Spleen (tissue), 11 donors: ENCODE data around the gene LRBA. TPM values are rescaled to one million over a fixed set of nuclear protein-coding genes. Genes with fewer than 3 reads are reported as not detected.

ENCODE experiments used
- DNase-seq: peaks from one replicate; pipeline ENCODE4 v3.0.0-alpha.2; 2020
- H3K27ac ChIP-seq, 8 donors: fragments of 200-600 bp; sonication (generic) in 7 of 8; 1 replicate in 4 of 8; 2 replicates in 4 of 8; pipeline versions ENCODE4 v1.5.0 to v1.8.0; 2016 to 2021; ENCODE audit warnings: inconsistent platforms in 4 of 8, mild to moderate bottlenecking in 4 of 8, moderate library complexity in 1 of 8
- H3K27me3 ChIP-seq, 7 donors: fragments of 200-600 bp; sonication (generic) in 6 of 7; replicated peaks in 1 of 7; 1 replicate in 4 of 7; 2 replicates in 3 of 7; pipeline versions ENCODE4 v1.5.0 to v1.8.0; 2016 to 2021; ENCODE audit warnings: inconsistent platforms in 3 of 7, mild to moderate bottlenecking in 1 of 7
- H3K36me3 ChIP-seq, 6 donors: fragments of 200-600 bp; sonication (generic) in 5 of 6; 1 replicate in 4 of 6; 2 replicates in 2 of 6; pipeline versions ENCODE4 v1.5.0 to v1.8.0; 2016 to 2021; ENCODE audit warnings: inconsistent platforms in 2 of 6
- H3K4me1 ChIP-seq, 6 donors: fragments of 200-600 bp; sonication (generic) in 5 of 6; 1 replicate in 3 of 6; 2 replicates in 3 of 6; pipeline versions ENCODE4 v1.5.0 to v1.8.0; 2016 to 2021; ENCODE audit warnings: inconsistent platforms in 3 of 6
- H3K4me3 ChIP-seq, 8 donors: fragments of 200-600 bp; sonication (generic) in 7 of 8; 1 replicate in 4 of 8; 2 replicates in 4 of 8; pipeline versions ENCODE4 v1.5.0 to v1.8.0; 2016 to 2021; ENCODE audit warnings: inconsistent platforms in 4 of 8, mild to moderate bottlenecking in 4 of 8, moderate library complexity in 2 of 8
- H3K9me3 ChIP-seq, 8 donors: fragments of 200-600 bp; sonication (generic) in 7 of 8; 1 replicate in 4 of 8; 2 replicates in 4 of 8; pipeline versions ENCODE4 v1.5.0 to v1.8.0; 2016 to 2021; ENCODE audit warnings: inconsistent platforms in 4 of 8
- CTCF ChIP-seq, 11 experiments: fragments of 200-600 bp in 7 of 11; fragments of 450-650 bp in 4 of 11; sonication (generic) in 4 of 11; IDR thresholded peaks in 8 of 11; conservative IDR thresholded peaks in 3 of 11; 1 replicate in 7 of 11; 2 replicates in 4 of 11; pipeline versions ENCODE4 v1.4.0 to v1.8.0; 2016 to 2021; ENCODE audit warnings: antibody characterized with exemption in 11 of 11, inconsistent platforms in 4 of 11, mild to moderate bottlenecking in 1 of 11
- POLR2A ChIP-seq, 3 donors: fragments of 450-650 bp; IDR thresholded peaks; one replicate each; pipeline ENCODE4 v1.5.1; 2017; ENCODE audit warnings: antibody characterized with exemption in 3 of 3, mild to moderate bottlenecking in 1 of 3
- POLR2AphosphoS5 ChIP-seq, 3 donors: sonication (generic); formaldehyde crosslinking; IDR thresholded peaks; one replicate each; pipeline ENCODE4 v1.5.1; 2017; ENCODE audit warnings: antibody characterized with exemption in 3 of 3
- WGBS, 5 donors: extraction: QIAGEN DNeasy Blood & Tissue Kit in 3 of 5; methylation state at CpG; one replicate each; pipeline versions ENCODE4 v1.1.5 to v1.1.7; 2013 to 2018; 5-methylcytosine and 5-hydroxymethylcytosine counted together
- intact Hi-C: fragments of 100-400 bp; cut with DNase I; formaldehyde crosslinking; loops from one replicate; pipeline ENCODE4 v1.15.0; 2023; ENCODE audit warnings: low total_unique reads
- polyA plus RNA-seq, 3 donors: library from polyadenylated mRNA; stranded (reverse); fragments of 200-250 nt; gene quantifications; one replicate each; pipeline ENCODE4 v1.2.1, GENCODE V29; 2013
- total RNA-seq, 7 donors: library from RNA; depleted of rRNA in 3 of 7; stranded (reverse); fragments of >200 nt in 3 of 7; fragmentation: NEBNext Ultra II Directional in 4 of 7; extraction: Animal tissue kit (Norgen Biotek cat#: 25700) in 4 of 7; gene quantifications; one replicate each; pipeline versions ENCODE4 v1.1.0 to v1.2.1, GENCODE V29; 2016 to 2021
- donor health status: healthy with polysubstance abuse.
- donor health status: DM: no; HTN: no; CAD: no; lungs with moderate emphysema.
- donor health status: DM: no; HTN: no; CAD: no.
- donor health status: Bipolar disorder and iron deficiency.
- donor health status: healthy.
- donor health status: DM: no; HTN: no; CAD: no.
- donor health status: DM: yes; HTN: yes; CAD: no.

LRBA gene
- total and polyA plus RNA-seq, 10 donors: 8.2 to 84.9 (median 50.5) TPM

GRCh38 chr4:150948710-150949109 is 66.4 kb downstream of the LRBA start:
- H3K9me3 ChIP-seq: peaks cover 0 to 7% (median 0%) of the 10 kb centered on the region in 8 donors
- H3K36me3 ChIP-seq: no peaks in the 10 kb centered on the region
- peaks cover 0 to 43% (median 18%) of the 10 kb centered on the region in 6 donors for H3K4me1 ChIP-seq
- TF ChIP-seq POLR2A (IDR thresholded peaks at IDR 0.05) (no peak), POLR2AphosphoS5 (IDR thresholded peaks at IDR 0.05) (no peak), CTCF (IDR thresholded peaks at IDR 0.05 in 8 of 11, conservative IDR thresholded peaks at IDR 0.05 in 3 of 11) (no peak)
- WGBS, 5 donors: 86 to 94% (median 89%) methylated on average over 2 of the region's 2 CpGs
- no peak overlapping the region for H3K27ac ChIP-seq
- H3K27me3 ChIP-seq: no peaks in the 10 kb centered on the region
- no peak overlapping the region for H3K4me3 ChIP-seq
- intact Hi-C loops: no loop called here
- DNase-seq: no peak

DNA sequence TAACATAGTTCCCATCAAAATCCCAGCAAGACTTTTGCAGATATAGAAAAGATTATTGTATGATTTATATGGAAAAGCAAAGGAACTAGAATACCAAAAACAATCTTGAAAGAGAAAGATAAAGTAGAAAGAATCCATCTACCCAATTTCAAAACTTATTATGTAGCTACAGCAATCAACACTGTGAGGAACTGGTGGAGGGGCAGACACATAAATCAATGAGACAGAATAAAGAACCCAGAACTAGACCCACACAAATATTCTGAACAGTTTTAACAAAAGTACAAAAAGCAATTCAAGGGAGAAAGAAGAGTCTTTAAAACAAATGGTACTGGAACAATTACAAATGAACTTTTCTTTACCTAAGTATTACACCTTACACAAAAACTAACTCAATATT is 67.0 kb downstream of the LRBA start:
- DNase-seq: no peak
- H3K36me3 ChIP-seq: no peaks in the 10 kb centered on the region
- TF ChIP-seq POLR2AphosphoS5 (IDR thresholded peaks at IDR 0.05): no peak
- TF ChIP-seq CTCF (IDR thresholded peaks at IDR 0.05 in 8 of 11, conservative IDR thresholded peaks at IDR 0.05 in 3 of 11): no peak
- no peak for TF ChIP-seq POLR2A (IDR thresholded peaks at IDR 0.05)
- intact Hi-C loops: no loop called here
- no peaks in the 10 kb centered on the region for H3K27me3 ChIP-seq
- no peak overlapping the region for H3K4me3 ChIP-seq
- peaks cover 0 to 7% (median 0%) of the 10 kb centered on the region in 8 donors for H3K9me3 ChIP-seq
- H3K4me1 ChIP-seq: peaks cover 0 to 45% (median 18%) of the 10 kb centered on the region in 6 donors
- H3K27ac ChIP-seq: no peak overlapping the region

- H3K27ac ChIP-seq: no peak overlapping the region
- H3K9me3 ChIP-seq: peaks cover 0 to 7% (median 0%) of the 10 kb centered on the region in 8 donors
- H3K4me3 ChIP-seq: no peak overlapping the region
- no peak for DNase-seq
- H3K27me3 ChIP-seq: no peaks in the 10 kb centered on the region
- 68 to 85% (median 77%) methylated on average over 6 of the region's 6 CpGs for WGBS, 5 donors
- H3K4me1 ChIP-seq: peaks cover 0 to 15% (median 6%) of the 10 kb centered on the region in 6 donors
- intact Hi-C loops: no loop called here
- H3K36me3 ChIP-seq: no peaks in the 10 kb centered on the region
- TF ChIP-seq CTCF (IDR thresholded peaks at IDR 0.05 in 8 of 11, conservative IDR thresholded peaks at IDR 0.05 in 3 of 11) (no peak), POLR2AphosphoS5 (IDR thresholded peaks at IDR 0.05) (no peak), POLR2A (IDR thresholded peaks at IDR 0.05) (no peak)
Measured at GRCh38 chr4:150944660-150945059, 70.4 kb downstream of the LRBA start.

- peaks cover 0 to under 1% (median 0%) of the 10 kb centered on the region in 8 donors for H3K9me3 ChIP-seq
Measured at GRCh38 chr4:150943818-150944217, 71.3 kb downstream of the LRBA start.

More at GRCh38 chr4:150943818-150944217, 71.3 kb downstream of the LRBA start:
- intact Hi-C loops: no loop called here
- TF ChIP-seq POLR2AphosphoS5 (IDR thresholded peaks at IDR 0.05) (no peak), POLR2A (IDR thresholded peaks at IDR 0.05) (no peak), CTCF (IDR thresholded peaks at IDR 0.05 in 8 of 11, conservative IDR thresholded peaks at IDR 0.05 in 3 of 11) (no peak)
- Histone ChIP-seq H3K27ac (no peak overlapping the region), H3K4me1 (peaks cover 0 to 15% (median 6%) of the 10 kb centered on the region in 6 donors), H3K4me3 (no peak overlapping the region), H3K27me3 (no peaks in the 10 kb centered on the region), H3K36me3 (no peaks in the 10 kb centered on the region)
- 63 to 87% (median 82%) methylated on average over 2 of the region's 2 CpGs for WGBS, 5 donors
- DNase-seq: no peak
